HCT116 (cell line): ENCODE data around the gene RHOB. TPM values are rescaled to one million over a fixed set of nuclear protein-coding genes. Genes with fewer than 3 reads are reported as not detected.

Experiments used
- ATAC-seq: fragments of 200-7000 bp; cut with Tn5 transposase; 2 replicates; pipeline ENCODE4 v1.9.1; 2020; ENCODE audit warnings: mild to moderate bottlenecking, moderate library complexity
- BruUV-seq: library from RNA; stranded (reverse); fragments of 400-500 nt; replicated peaks from 2 replicates; lab custom pipeline; 2021; lab: Mats Ljungman, UMichigan
- CTCF ChIA-PET: fragments of 300-600 bp; sonication (Branson Sonifier 250); formaldehyde crosslinking; loops from one replicate; lab custom pipeline; 2021; ENCODE audit warnings: antibody characterized with exemption; lab: Charles Lee
- POLR2A ChIA-PET: fragments of 300-600, 350-600 bp; sonication (Branson Sonifier 250); formaldehyde crosslinking; loops from one replicate; lab custom pipeline; 2021; ENCODE audit warnings: antibody characterized with exemption; lab: Charles Lee
- RAD21 ChIA-PET, 2 experiments: fragments of 300-600 bp; sonication (Branson Sonifier 250); formaldehyde crosslinking; loops; one replicate each; lab custom pipeline; 2023; ENCODE audit warnings: low total read pairs in 2 of 2; ENCODE audit not compliant: uncharacterized antibody in 2 of 2, unreplicated experiment in 2 of 2, low non-redundant PET in 1 of 2; lab: Charles Lee
- DNase-seq: peaks from one replicate; pipeline ENCODE4 v3.0.0-alpha.2; 2010; ENCODE audit warnings: low read depth, low spot score
- H2AFZ ChIP-seq: fragments of 200-600 bp; shearing (Covaris generic), sonication (generic); 2 replicates; pipeline ENCODE4 v1.6.1; 2017; ENCODE audit warnings: low read depth, mixed run types, mixed read lengths, antibody characterized with exemption, low read length; ENCODE audit not compliant: poor library complexity, severe bottlenecking
- H3K27ac ChIP-seq: 2 replicates; pipeline ENCODE4 v1.5.1; 2012; ENCODE audit warnings: low read depth, low read length
- H3K27me3 ChIP-seq: fragments of 200-600 bp; sonication (generic); 2 replicates; pipeline ENCODE4 v1.6.1; 2016; ENCODE audit warnings: mixed run types, low read length, mixed read lengths; ENCODE audit not compliant: insufficient read depth
- H3K36me3 ChIP-seq, 2 experiments: fragments of 200-500 bp in 1 of 2; fragments of 200-600 bp in 1 of 2; sonication (Bioruptor generic) in 1 of 2; sonication (generic) in 1 of 2; 2 replicates each; pipeline versions ENCODE4 v1.5.1 to v1.6.1; 2014 to 2016; ENCODE audit warnings: low read length in 2 of 2, inconsistent platforms in 1 of 2, mixed read lengths in 1 of 2, mixed run types in 1 of 2; ENCODE audit not compliant: insufficient read depth in 2 of 2, control insufficient read depth in 1 of 2
- H3K4me1 ChIP-seq, 2 experiments: fragments of 200-600 bp in 1 of 2; sonication (generic) in 1 of 2; 2 replicates each; pipeline versions ENCODE4 v1.5.1 to v1.6.1; 2012 to 2017; ENCODE audit warnings: low read length in 2 of 2, inconsistent platforms in 1 of 2, mild to moderate bottlenecking in 1 of 2, mixed read lengths in 1 of 2, mixed run types in 1 of 2, moderate library complexity in 1 of 2; ENCODE audit not compliant: insufficient read depth in 2 of 2, control insufficient read depth in 1 of 2
- H3K4me2 ChIP-seq: fragments of 200-600 bp; sonication (generic); 2 replicates; pipeline ENCODE4 v1.6.1; 2017; ENCODE audit warnings: mixed run types, low read length, mixed read lengths
- H3K4me3 ChIP-seq, 2 experiments: fragments of 200-600 bp in 1 of 2; sonication (generic) in 1 of 2; replicated peaks in 1 of 2; 2 replicates each; pipeline ENCODE4 v1.5.1; 2011 to 2016; ENCODE audit warnings: low read length in 2 of 2, control low read depth in 1 of 2, low read depth in 1 of 2, mild to moderate bottlenecking in 1 of 2, mixed read lengths in 1 of 2, mixed run types in 1 of 2
- H3K79me2 ChIP-seq: fragments of 200-600 bp; sonication (generic); 2 replicates; pipeline ENCODE4 v1.6.1; 2017; ENCODE audit warnings: mild to moderate bottlenecking, mixed run types, low read length, moderate library complexity, mixed read lengths; ENCODE audit not compliant: insufficient read depth
- H3K9ac ChIP-seq: fragments of 200-600 bp; sonication (generic); 2 replicates; pipeline ENCODE4 v1.6.1; 2016; ENCODE audit warnings: low read length, mixed read lengths
- H3K9me2 ChIP-seq: fragments of 200-600 bp; sonication (generic), shearing (Covaris generic); 2 replicates; pipeline ENCODE4 v1.6.1; 2017; ENCODE audit warnings: mixed run types, mild to moderate bottlenecking, moderate library complexity; ENCODE audit not compliant: insufficient read depth
- H3K9me3 ChIP-seq, 2 experiments: fragments of 200-500 bp in 1 of 2; fragments of 200-600 bp in 1 of 2; sonication (Bioruptor generic) in 1 of 2; sonication (generic) in 1 of 2; 2 replicates each; pipeline ENCODE4 v1.6.1; 2014 to 2017; ENCODE audit warnings: low read length in 2 of 2, mixed read lengths in 2 of 2, inconsistent platforms in 1 of 2, low read depth in 1 of 2, mild to moderate bottlenecking in 1 of 2, mixed run types in 1 of 2, moderate library complexity in 1 of 2; ENCODE audit not compliant: control insufficient read depth in 1 of 2, insufficient read depth in 1 of 2
- H4K20me1 ChIP-seq: fragments of 200-600 bp; sonication (generic), shearing (Covaris generic); 2 replicates; pipeline ENCODE4 v1.6.1; 2017; ENCODE audit warnings: mixed run types, mild to moderate bottlenecking, moderate library complexity; ENCODE audit not compliant: insufficient read depth
- CEBPB ChIP-seq: IDR thresholded peaks from 2 replicates; pipeline ENCODE4 v1.6.1; 2012; ENCODE audit warnings: low read depth
- ELF1 ChIP-seq: IDR thresholded peaks from 2 replicates; pipeline ENCODE4 v1.6.1; 2012; ENCODE audit warnings: low read depth, borderline replicate concordance
- EZH2 ChIP-seq: fragments of 200-600 bp; sonication (generic); IDR thresholded peaks from 2 replicates; pipeline ENCODE4 v1.6.1; 2017; ENCODE audit warnings: antibody characterized with exemption, mixed run types
- EZH2phosphoT487 ChIP-seq: fragments of 200-600 bp; IDR thresholded peaks from 2 replicates; pipeline ENCODE4 v1.6.1; 2018; ENCODE audit warnings: antibody characterized with exemption, borderline replicate concordance
- JUND ChIP-seq: IDR thresholded peaks from 2 replicates; pipeline ENCODE4 v1.6.1; 2012
- POLR2A ChIP-seq: IDR thresholded peaks from 2 replicates; pipeline ENCODE4 v1.7.0; 2011; ENCODE audit warnings: borderline replicate concordance; ENCODE audit not compliant: insufficient read depth, insufficient read length; ENCODE audit errors: extremely low read depth
- POLR2AphosphoS5 ChIP-seq: IDR thresholded peaks from 2 replicates; pipeline ENCODE4 v1.6.1; 2011; ENCODE audit warnings: mild to moderate bottlenecking, low read depth, low read length, moderate library complexity
- RAD21 ChIP-seq: IDR thresholded peaks from 2 replicates; pipeline ENCODE4 v1.6.1; 2012; ENCODE audit warnings: low read depth, mild to moderate bottlenecking
- SRF ChIP-seq: IDR thresholded peaks from 2 replicates; pipeline ENCODE4 v1.6.1; 2012; ENCODE audit warnings: low read depth
- TCF7L2 ChIP-seq: IDR thresholded peaks from 2 replicates; pipeline ENCODE4 v1.7.0; 2011; ENCODE audit warnings: borderline replicate concordance, inconsistent platforms; ENCODE audit not compliant: insufficient read depth, insufficient read length; ENCODE audit errors: extremely low read depth
- intact Hi-C: fragments of 100-400 bp; cut with micrococcal nuclease; formaldehyde crosslinking; loops from 2 replicates; pipeline ENCODE4 v1.10.0; 2022
- total RNA-seq: library from RNA; stranded (reverse); gene quantifications from one replicate; pipeline ENCODE4 v1.2.1, GENCODE V29; 2021; ENCODE audit not compliant: unreplicated experiment
- TF ChIP-seq, protein P1 (sequence below): IDR thresholded peaks from 2 replicates; pipeline ENCODE4 v1.6.1; 2012
- TF ChIP-seq, protein P2 (sequence below): IDR thresholded peaks from 2 replicates; pipeline ENCODE4 v1.6.1; 2012

RHOB gene
- total RNA-seq, 1 experiment from 2014 or later, result 72.9 TPM

DNA sequence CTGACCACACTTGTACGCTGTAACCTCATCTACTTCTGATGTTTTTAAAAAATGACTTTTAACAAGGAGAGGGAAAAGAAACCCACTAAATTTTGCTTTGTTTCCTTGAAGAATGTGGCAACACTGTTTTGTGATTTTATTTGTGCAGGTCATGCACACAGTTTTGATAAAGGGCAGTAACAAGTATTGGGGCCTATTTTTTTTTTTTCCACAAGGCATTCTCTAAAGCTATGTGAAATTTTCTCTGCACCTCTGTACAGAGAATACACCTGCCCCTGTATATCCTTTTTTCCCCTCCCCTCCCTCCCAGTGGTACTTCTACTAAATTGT lies 2.1 kb downstream of the RHOB start (continued):
- TF ChIP-seq POLR2AphosphoS5 (no peak), SRF (no peak), EZH2phosphoT487 (no peak), TCF7L2 (no peak), ELF1 (no peak)
- TF ChIP-seq, all 23 proteins: peak for 0

DNA sequence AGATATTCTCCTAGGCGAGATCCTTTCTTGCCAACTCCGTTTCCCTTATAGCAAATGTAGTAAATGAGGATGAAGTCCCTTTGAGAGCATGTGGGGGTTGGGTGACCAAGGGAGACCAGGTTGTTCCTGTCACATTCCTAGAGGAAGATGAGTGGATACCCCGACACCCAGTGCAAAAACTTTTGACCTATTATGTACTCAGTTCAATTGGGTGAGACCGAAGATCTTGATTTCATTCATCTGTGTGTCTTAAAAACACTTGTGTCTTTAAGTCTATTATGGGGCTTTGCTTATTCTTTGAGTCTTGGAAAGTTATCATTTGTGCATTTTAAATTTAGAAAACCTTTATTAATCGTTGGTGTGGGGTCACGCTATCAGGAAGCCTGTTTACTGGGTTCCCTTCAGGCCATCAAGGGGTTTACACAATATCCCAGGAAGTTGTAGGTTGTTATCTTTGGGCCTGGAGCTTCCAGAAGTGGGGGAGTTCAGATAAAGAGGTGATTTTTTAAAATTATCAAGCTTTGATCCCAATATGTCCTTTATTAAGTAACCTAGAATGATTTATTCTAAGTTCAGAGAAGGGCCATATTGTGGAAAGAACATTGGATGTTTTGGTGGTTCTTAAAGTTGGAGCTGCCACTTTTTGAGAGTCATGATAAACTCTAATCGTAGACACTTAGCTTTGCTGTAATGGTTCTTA lies 2.8 kb downstream of the RHOB start:
- no TSS peak for BruUV-seq
- ATAC-seq (no peak), DNase-seq (no peak)
- H3K36me3 ChIP-seq, result peaks cover 2 to 6% of the 10 kb centered on the region in 2 experiments; a peak in 1 of 4 replicates
- H3K27ac ChIP-seq, result no peak overlapping the region
- peaks cover 20% of the 10 kb centered on the region for H3K79me2 ChIP-seq
- H3K4me2 ChIP-seq, result 0 out of 2 replicates have a peak overlapping the region, but pooled peaks have one; percentile 3
- no peak overlapping the region for H3K4me3 ChIP-seq
- H3K9me2 ChIP-seq, result no peaks in the 10 kb centered on the region
- POLR2A ChIA-PET, result interaction anchor here (0.7 to 5.1 kb wide), 13 partner anchors 8 to 201 kb away, joined by 3 to 76 read pairs (median 6); partner anchors contain the start of gene HS1BP3
- intact Hi-C loops, result no loop called here
- no peak overlapping the region for H2AFZ ChIP-seq
- RAD21 ChIA-PET, result no interaction called here
- H3K9ac ChIP-seq, result no peak overlapping the region
- H3K9me3 ChIP-seq, result no peaks in the 10 kb centered on the region
- H3K4me1 ChIP-seq, result peaks cover 28 to 40% of the 10 kb centered on the region in 2 experiments
- TF ChIP-seq EZH2, result no peak
- TF ChIP-seq, protein P1, sequence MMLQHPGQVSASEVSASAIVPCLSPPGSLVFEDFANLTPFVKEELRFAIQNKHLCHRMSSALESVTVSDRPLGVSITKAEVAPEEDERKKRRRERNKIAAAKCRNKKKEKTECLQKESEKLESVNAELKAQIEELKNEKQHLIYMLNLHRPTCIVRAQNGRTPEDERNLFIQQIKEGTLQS, result no peak
- TF ChIP-seq CEBPB, result 0 out of 2 replicates have a peak, but pooled peaks have one; percentile 3
- TF ChIP-seq, protein P2, sequence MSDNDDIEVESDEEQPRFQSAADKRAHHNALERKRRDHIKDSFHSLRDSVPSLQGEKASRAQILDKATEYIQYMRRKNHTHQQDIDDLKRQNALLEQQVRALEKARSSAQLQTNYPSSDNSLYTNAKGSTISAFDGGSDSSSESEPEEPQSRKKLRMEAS, result no peak
- peak; percentile 8; the same call in 1 of the 2 replicates for TF ChIP-seq RAD21
- peak; percentile 44 for TF ChIP-seq POLR2A
- TF ChIP-seq JUND, result peak; percentile 30; the same call in 1 of the 2 replicates
- peak; percentile 43 for TF ChIP-seq POLR2AphosphoS5
- TF ChIP-seq, all 23 proteins: peak for 5
- Histone ChIP-seq H4K20me1 (no peaks in the 10 kb centered on the region), H3K27me3 (no peaks in the 10 kb centered on the region)
- CTCF ChIA-PET, result interaction anchor here (0.7 to 2.4 kb wide), 7 partner anchors 8 to 212 kb away, joined by 3 to 10 read pairs (median 5); no protein-coding TSS in a partner anchor
